CD1c-positive myeloid dendritic cell (primary cell): ENCODE data around the gene ELMO3.

Experiments
- DNase-seq: peaks from one replicate; pipeline ENCODE4 v3.0.0-alpha.2; 2016; ENCODE audit errors: extremely low spot score

Gene ELMO3

GRCh38 chr16:67216612-67217490, 17.9 kb downstream of the ELMO3 start:
- DNase-seq = peak; percentile 82

DNA sequence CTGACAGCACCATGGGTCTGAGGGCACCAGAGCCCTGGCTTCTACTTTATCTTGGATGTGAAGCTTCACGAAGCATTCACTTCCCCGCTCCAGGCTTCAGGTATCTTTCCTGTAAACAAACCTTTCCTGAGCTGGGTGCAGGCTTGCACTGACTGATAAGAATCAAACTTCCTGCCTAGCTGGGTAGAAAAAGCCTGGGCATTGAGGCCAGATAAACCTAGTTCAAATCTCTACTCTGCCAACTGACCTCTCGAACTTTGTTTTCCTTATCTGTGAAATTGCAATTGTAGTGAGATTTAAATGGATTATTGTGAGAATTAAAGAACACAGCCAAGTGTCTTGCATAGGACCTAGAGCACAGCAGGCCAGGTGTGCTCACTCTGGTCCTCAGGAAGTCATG, 25.1 kb downstream of the ELMO3 start:
- DNase-seq = no peak

- no peak for DNase-seq
These were observed 27.4 kb downstream of the ELMO3 start for GRCh38 chr16:67226295-67226803.

- DNase-seq = peak; percentile 99
These were observed 28.1 kb downstream of the ELMO3 start, which contains the start of gene TMEM208 for GRCh38 chr16:67226804-67227566. Gene TMEM208, plus strand, starts transcription at chr16:67227130. Its CDS starts 89 bp downstream, at chr16:67227219.

DNA sequence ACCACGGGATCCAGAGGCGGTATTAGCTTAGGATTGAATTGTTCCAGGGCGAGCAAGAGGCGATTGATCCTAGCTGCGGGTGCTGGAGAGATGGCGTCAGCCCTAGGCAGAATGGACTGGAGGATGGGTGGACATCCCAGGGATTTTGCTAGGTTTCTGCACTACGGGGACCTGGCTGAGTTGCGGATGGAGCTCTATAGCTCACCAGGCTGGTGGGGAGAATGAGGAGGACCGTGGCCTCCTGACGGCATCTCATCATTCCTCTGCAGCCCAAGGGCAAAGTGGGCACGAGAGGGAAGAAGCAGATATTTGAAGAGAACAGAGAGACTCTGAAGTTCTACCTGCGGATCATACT, 28.6 kb downstream of the ELMO3 start:
- DNase-seq = no peak

GRCh38 chr16:67228034-67228785, 29.3 kb downstream of the ELMO3 start:
- DNase-seq = no peak

GRCh38 chr16:67228905-67229304, 30.0 kb downstream of the ELMO3 start:
- DNase-seq = no peak

DNA sequence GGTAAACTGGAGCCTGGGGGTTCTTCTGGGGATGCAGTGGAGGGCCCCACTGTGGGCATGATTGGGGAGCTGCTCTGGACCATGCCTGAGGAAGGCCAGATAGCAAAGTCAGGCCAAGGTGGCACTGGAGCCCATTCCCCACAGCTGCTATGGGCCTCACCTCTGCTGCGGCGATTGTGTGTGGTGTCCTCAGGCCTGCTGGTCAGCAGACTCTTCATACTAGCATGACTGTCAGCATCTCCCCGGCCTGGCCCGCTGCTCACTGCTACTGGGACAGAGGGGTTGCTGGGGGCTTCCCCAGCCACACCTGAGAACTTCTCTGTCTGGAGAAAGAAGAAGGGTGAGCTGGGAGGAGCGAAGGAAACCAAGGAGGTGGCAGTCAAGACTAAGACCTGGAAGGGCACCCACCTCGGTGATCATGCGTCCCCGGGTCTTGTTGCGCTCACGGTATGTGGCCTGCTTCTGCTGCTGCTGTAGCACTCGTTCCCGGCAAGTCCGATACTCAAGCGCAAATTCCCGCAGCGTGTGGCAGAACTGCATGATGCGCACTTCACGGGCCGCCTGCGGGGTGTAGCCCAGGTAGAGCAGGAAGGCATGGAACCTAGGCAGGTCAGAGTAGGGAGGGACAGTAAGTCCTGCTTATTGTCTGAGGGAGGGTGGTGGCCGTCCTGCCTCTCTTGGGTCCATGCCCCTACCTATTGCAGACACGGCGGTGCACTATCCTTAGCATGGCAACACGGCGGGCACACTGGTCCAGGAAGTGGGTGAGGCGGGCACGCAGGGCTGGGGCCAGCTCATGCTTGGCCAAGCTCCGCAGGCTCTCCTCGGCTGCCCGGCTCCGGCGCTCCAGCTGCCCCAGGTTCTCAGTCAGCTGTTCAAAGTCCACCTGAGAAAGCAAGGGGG, 31.2 kb downstream of the ELMO3 start:
- DNase-seq = no peak

DNA sequence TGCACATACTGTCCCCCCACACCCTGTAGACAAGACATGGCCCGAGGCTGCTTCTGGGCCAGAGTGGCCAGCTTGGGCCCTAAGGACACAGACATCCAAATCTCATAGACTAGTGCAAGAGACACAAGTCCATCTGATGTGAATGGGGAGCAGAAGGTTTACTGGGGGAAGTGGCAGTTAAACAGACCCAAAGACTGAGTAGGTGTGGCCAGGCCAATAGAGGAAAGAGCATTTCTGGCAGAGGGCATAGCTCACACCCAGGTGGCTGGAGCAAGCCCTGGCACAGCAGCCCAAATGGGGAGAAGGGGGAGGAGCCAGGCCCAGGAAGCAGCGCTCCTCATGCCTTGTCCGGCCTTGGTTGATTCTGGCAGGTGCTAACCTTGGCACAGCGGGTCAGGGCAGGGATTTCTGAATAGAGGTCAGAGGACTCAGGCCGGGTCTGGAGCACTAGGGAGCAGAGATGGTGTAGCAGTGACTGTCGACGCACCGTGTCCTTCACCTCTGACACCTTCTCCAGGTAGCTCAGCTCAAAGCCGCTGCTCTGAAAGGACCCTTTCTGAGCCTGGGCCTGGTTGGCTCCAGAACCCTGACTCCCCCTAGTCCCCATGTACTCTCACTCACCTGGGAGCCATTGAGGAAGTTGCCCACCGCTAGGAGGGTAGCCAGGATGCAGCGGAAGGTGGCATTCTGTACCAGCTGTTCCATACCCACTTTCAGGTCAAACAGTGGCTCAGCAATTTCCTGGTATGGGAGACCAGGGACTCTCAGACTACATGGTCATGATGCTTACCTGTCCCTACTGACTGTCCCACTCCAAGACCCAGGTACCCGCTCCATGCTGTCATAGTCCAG, 32.1 kb downstream of the ELMO3 start:
- no peak for DNase-seq

GRCh38 chr16:67233596-67233995, 34.7 kb downstream of the ELMO3 start:
- no peak for DNase-seq

DNA sequence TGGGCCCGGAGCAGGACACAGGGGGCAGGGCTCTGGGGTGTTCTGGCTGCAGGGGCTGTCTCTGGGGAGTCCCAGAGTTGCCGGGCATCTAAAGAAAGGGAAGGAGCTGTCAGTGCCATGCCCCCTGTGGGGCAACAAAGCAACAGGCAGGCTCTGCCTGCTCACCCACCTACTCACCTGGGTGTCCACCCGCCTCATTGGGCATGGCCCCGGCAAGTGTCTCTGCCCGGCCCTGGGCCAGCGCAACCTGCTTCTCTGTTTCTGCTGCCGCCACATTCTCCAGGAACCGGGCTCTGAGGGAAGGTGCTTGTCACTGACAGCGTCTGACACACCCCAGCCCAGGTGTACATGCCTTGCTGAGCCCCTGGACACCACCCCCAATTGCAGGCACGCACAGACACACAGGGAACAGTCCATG, 35.3 kb downstream of the ELMO3 start:
- DNase-seq = no peak

- peak; percentile 10 for DNase-seq
These were observed 37.1 kb downstream of the ELMO3 start for GRCh38 chr16:67235816-67236562.

DNA sequence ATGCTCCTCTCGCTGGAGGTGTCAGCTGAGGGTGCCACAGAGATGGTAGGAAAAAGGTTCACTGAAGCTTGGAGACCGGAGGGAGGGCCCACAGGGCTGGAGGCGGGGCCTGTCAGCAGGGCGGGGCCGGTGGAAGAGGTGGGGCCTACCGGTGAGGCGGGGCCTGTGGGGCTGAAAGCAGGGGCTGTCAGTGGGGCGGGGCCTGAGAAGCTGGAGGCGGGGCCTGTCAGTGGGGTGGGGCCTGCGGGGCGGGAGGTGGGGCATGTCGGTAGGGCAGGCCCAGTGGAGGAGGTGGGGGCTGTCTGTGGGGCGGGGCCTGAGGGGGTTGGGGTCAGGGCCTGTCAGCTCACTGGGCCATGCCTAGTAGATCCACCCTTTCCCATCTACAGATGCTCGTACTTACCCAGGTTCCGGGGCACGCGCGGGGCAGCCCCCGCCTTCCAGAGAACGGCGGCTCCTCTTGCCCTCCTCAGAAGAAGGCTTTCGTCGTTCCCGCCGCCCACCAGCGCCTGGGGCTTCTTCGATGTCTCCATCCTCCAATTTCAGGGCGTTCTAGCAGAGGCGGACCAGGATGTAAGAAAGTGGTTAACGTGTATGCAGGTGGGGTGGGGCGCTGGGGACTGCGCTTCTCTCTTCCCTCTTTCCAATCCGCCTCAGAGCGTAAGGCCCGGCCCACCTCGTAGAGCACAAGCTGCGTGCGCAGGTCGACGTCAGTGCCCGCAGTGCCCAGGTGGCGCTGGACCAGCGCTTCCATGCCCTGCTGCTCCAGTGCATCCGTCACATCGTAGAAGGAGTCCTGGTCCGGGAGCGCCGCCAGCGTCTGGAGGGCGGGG, 37.8 kb downstream of the ELMO3 start:
- peak; percentile 63 for DNase-seq

DNA sequence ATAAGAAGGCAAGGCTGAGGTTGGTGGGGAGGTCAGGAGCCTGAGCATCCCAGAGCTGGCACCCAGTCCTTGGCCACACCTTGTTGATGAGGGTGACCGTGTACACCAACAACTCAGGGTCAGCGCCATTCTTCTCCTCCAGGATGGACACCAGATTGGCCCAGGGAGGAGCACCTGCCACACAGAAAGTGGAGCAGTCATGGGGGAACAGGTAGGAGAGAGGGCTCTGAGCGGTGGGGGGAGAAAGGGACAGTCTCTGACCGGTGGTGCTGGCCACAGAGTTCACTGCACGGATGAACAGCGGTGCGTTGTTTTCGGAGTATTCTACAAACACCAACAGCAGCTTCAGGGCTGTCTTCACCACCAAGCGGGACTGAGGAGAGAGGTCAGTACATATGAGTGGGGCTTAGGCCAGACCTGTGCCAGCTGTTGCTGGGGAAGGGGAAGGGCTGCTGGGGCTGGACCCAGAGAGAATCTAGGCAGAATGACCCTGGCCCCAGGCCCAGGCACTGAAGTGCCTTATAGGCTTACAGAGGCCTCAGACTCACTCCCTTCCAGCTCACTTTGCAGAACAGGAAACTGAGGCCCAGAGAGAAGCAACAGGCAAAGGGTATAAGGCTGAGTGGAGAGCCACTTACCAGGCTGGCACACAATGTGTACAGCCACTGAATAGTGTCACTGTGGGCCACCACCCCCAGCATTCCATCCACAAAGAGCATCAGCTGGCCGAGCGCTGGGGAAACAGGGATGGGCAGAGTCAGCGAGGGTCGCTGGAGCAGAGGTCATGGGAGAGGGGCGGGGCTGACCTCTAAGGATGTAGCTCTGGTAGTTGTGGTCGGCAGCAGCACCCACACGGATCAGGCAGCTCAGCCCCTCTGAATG, 38.7 kb downstream of the ELMO3 start:
- DNase-seq = no peak

DNA sequence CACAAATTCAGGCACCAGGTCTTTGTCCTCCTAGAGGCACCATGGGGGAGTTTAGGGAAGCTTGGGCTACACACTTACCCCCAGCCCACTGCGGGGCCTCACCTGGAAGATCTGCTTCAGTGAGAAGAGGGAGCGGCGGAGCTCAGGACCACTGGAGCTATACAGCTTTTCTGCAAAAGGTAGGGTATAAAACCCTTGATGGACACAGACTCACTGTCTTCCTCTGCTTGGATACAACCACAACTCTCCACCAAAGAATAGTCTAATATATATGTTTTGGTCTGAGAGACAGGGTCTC, 39.3 kb downstream of the ELMO3 start:
- no peak for DNase-seq

DNA sequence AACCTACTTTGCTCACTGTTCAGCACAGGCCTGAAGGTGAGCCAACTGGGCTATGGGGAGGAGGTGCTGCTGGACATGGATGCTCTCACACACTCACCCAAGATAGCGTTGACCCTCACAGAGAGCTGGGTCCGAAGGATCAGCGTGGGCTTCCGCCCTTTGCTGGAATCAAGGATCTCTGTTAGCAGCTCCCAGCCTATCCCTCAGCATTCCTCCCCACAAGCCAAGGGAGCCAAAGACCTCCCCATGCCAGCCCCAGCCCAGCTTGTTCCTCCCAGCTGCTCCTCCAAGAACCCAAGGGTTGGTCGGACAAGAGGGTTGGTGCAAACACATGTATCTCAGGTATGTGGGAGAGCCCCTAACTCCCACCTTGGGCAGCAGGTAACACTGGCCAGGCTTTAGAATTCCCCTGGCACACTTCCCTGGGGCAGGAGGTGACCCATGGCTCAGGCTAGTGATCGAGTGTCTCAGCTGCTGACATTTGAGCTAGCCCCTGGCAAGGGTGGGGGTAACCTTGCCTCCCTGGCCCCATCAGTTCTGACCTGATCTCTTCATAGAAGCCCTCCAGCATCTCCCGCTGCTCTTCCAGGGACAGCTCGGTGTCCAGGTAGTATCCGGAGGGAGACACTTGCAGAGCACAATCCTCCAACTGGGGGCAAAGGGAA, 40.0 kb downstream of the ELMO3 start:
- no peak for DNase-seq

DNA sequence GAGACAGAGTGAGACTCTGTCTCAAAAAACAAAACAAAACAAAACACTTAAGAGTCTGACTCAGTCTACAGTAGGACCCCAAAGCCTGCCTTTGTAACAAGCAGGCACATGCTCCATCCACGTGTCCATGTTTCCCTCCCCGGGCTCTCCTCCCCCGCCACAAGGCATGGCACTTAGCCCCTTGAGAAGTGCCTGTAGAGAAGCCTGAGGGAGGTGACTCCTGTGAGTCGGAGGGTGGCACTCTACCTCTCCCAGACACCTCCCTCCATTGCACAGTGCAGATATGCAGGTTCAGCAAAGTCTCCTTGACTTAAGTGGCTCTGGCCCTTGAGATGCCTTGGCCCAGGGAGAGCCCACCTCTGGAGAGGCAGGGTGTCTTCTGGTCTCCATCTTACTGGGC, 41.6 kb downstream of the ELMO3 start:
- no peak for DNase-seq
